Neural progenitor cell (in vitro differentiated cells): ENCODE measurements around the gene AKR7A3.

Source experiments
- EZH2 ChIP-seq: fragments of 200-600 bp; sonication (generic); IDR thresholded peaks from 2 replicates; pipeline ENCODE4 v1.6.1; 2017; ENCODE audit warnings: antibody characterized with exemption, mild to moderate bottlenecking, moderate library complexity
- EZH2phosphoT487 ChIP-seq: fragments of 200-600 bp; sonication (generic); IDR thresholded peaks from 2 replicates; pipeline ENCODE4 v1.6.1; 2017; ENCODE audit warnings: antibody characterized with exemption
- TF ChIP-seq, protein P1 (sequence below): fragments of 200-600 bp; sonication (generic); IDR thresholded peaks from 2 replicates; pipeline ENCODE4 v1.5.1; 2017; ENCODE audit warnings: antibody characterized with exemption, mild to moderate bottlenecking

DNA sequence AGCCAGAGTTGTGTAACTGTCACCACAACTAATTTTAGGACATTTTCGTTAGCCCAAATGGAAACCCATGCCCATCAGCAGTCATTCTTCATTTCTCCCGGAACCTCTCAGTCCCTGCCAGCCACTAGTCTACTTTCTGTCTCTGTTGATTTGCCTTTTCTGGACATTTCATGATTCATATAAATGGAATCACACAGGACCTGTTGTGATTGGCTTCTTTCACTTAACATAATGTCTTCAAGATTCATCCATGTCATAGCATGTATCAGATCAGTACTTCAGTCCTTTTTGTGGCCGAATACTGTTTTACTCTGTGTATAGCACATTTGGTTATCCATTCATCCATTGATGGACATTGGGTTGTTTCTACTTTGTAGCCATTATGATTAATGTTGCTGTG, 30.6 kb upstream of the AKR7A3 start:
- TF ChIP-seq, protein P1, sequence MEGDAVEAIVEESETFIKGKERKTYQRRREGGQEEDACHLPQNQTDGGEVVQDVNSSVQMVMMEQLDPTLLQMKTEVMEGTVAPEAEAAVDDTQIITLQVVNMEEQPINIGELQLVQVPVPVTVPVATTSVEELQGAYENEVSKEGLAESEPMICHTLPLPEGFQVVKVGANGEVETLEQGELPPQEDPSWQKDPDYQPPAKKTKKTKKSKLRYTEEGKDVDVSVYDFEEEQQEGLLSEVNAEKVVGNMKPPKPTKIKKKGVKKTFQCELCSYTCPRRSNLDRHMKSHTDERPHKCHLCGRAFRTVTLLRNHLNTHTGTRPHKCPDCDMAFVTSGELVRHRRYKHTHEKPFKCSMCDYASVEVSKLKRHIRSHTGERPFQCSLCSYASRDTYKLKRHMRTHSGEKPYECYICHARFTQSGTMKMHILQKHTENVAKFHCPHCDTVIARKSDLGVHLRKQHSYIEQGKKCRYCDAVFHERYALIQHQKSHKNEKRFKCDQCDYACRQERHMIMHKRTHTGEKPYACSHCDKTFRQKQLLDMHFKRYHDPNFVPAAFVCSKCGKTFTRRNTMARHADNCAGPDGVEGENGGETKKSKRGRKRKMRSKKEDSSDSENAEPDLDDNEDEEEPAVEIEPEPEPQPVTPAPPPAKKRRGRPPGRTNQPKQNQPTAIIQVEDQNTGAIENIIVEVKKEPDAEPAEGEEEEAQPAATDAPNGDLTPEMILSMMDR: no peak
- TF ChIP-seq EZH2 (no peak), EZH2phosphoT487 (no peak)
